Spleen (tissue), 7 donors: ENCODE data around the gene TRAPPC2B.

Source experiments
- CTCF ChIP-seq, 11 experiments: fragments of 200-600 bp in 7 of 11; fragments of 450-650 bp in 4 of 11; sonication (generic) in 4 of 11; IDR thresholded peaks in 8 of 11; conservative IDR thresholded peaks in 3 of 11; 1 replicate in 7 of 11; 2 replicates in 4 of 11; pipeline versions ENCODE4 v1.4.0 to v1.8.0; 2016 to 2021; ENCODE audit warnings: antibody characterized with exemption in 11 of 11, inconsistent platforms in 4 of 11, mild to moderate bottlenecking in 1 of 11
- POLR2A ChIP-seq, 3 donors: fragments of 450-650 bp; IDR thresholded peaks; one replicate each; pipeline ENCODE4 v1.5.1; 2017; ENCODE audit warnings: antibody characterized with exemption in 3 of 3, mild to moderate bottlenecking in 1 of 3
- POLR2AphosphoS5 ChIP-seq, 3 donors: sonication (generic); formaldehyde crosslinking; IDR thresholded peaks; one replicate each; pipeline ENCODE4 v1.5.1; 2017; ENCODE audit warnings: antibody characterized with exemption in 3 of 3
- donor health status: DM: no; HTN: no; CAD: no; lungs with moderate emphysema.
- donor health status: DM: no; HTN: no; CAD: no.
- donor health status: DM: no; HTN: no; CAD: no.

- TF ChIP-seq POLR2A (IDR thresholded peaks at IDR 0.05) (no peak), POLR2AphosphoS5 (IDR thresholded peaks at IDR 0.05) (no peak), CTCF (IDR thresholded peaks at IDR 0.05 in 8 of 11, conservative IDR thresholded peaks at IDR 0.05 in 3 of 11) (no peak)
Measured at GRCh38 chr19:57380923-57381322, 17.6 kb downstream of the TRAPPC2B start.
